ENCODE measurements around the gene ACSS1. TPM values are rescaled to one million over a fixed set of nuclear protein-coding genes. Genes with fewer than 3 reads are reported as not detected.

Gene ACSS1
- total and polyA plus RNA-seq, 2 experiments from 2014 or later, result not detected

- no peak overlapping the region for H3K27ac ChIP-seq
- no peaks in the 10 kb centered on the region for H3K9me3 ChIP-seq (ENCODE audit: low read depth)
- H3K27me3 ChIP-seq, result peaks cover 98% of the 10 kb centered on the region
- TF ChIP-seq CTCF (IDR thresholded peaks at IDR 0.05; ENCODE audit: low read depth, low read length), result no peak
- H3K36me3 ChIP-seq, result no peaks in the 10 kb centered on the region
- H3K4me3 ChIP-seq, result no peak overlapping the region
- DNase-seq (ENCODE audit: low read depth in 1 of 2, low spot score in 1 of 2), result no peak
- no peaks in the 10 kb centered on the region for H3K4me1 ChIP-seq (ENCODE audit: low read depth)
These were observed 3.3 kb upstream of the ACSS1 start for GRCh38 chr20:25061103-25061799.

DNA sequence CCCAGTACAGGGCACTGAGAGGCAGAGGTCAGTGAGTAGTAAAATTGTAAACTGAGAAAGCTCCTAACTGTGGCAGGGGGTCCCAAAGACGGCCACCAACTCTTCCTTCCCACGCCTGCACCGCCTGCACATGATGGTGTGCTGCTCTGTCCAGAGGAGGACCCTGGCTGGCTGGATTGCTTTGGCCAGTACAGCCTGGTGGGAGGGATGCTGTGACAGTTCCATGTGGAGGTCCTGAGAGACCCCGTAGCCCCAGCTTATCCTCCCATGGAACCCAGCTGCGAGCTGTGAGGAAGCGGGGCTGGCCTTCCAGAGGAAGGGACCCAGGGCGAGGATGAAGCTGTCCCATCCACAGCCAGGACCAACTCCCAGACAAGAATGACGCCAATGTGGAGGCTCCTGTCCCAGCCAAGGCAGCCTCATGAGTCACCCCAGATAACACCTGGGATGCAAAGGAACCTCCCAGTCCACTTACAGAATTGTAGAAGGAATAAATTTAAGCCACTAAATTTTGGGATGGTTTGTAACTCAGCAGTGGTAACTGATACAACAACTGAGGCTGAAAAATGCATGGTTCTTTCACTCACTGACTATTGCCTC, 2.0 kb upstream of the ACSS1 start:
- Histone ChIP-seq H3K9me3 (ENCODE audit: low read depth) (no peaks in the 10 kb centered on the region), H3K27ac (no peak overlapping the region), H3K27me3 (peaks cover 98% of the 10 kb centered on the region), H3K36me3 (no peaks in the 10 kb centered on the region), H3K4me1 (ENCODE audit: low read depth) (no peaks in the 10 kb centered on the region), H3K4me3 (no peak overlapping the region)
- DNase-seq (ENCODE audit: low read depth in 1 of 2, low spot score in 1 of 2), result no peak
- no peak for TF ChIP-seq CTCF (IDR thresholded peaks at IDR 0.05; ENCODE audit: low read depth, low read length)

GRCh38 chr20:25058847-25059810, 1.2 kb upstream of the ACSS1 start:
- peak in 1 of 2 donors; percentile 30 for DNase-seq (ENCODE audit: low read depth in 1 of 2, low spot score in 1 of 2)
- peaks cover 100% of the 10 kb centered on the region for H3K27me3 ChIP-seq
- H3K4me3 ChIP-seq, result no peak overlapping the region
- no peaks in the 10 kb centered on the region for H3K36me3 ChIP-seq
- no peak for TF ChIP-seq CTCF (IDR thresholded peaks at IDR 0.05; ENCODE audit: low read depth, low read length)
- H3K9me3 ChIP-seq (ENCODE audit: low read depth), result no peaks in the 10 kb centered on the region
- H3K4me1 ChIP-seq (ENCODE audit: low read depth), result no peaks in the 10 kb centered on the region
- H3K27ac ChIP-seq, result no peak overlapping the region

DNA sequence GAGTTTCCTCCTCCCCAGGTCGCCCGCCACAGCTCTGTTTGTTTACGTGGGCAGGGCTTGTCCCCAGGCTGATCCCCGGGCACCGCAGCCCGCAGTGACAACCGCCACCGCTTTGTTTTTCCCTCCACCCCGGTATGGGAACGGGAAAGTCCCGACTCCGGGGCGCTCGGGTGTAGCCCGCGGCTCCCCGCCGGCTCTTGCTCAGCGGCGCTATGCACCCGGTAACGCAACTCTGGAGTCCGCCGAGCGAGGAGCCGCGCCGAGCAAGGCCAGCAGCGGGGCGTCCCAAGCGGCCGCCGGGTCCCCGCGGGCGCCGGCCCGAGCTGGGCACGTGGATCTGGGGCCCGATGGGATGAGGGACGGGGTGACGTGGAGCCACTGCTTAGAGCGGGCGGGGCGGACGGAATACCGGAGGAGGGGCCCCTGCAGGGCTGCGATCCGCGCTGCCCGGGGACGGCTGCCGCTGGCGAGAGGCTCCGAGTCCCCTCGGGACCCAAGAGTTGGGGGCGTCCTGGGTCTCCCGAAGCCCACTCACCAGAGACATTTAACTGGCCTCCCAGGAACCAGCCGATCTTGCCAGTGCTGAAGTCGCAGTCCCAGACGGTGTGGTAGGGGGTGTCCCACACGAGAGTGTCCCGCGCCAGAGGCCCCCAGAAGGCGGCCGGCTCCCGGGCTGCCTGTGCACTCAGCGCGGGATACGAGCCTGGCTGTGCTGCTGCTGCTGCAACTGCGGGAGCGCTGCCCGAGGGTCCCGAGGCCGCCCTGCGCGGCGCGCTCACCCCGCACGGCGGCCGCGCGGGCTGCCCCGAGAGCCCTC, 497 bp downstream of the ACSS1 start:
- no peak overlapping the region for H3K27ac ChIP-seq
- H3K27me3 ChIP-seq, result peaks cover 97% of the 10 kb centered on the region
- TF ChIP-seq CTCF (IDR thresholded peaks at IDR 0.05; ENCODE audit: low read depth, low read length), result no peak
- H3K9me3 ChIP-seq (ENCODE audit: low read depth), result no peaks in the 10 kb centered on the region
- no peaks in the 10 kb centered on the region for H3K4me1 ChIP-seq (ENCODE audit: low read depth)
- peak; percentile 50 to 55 for DNase-seq (ENCODE audit: low read depth in 1 of 2, low spot score in 1 of 2)
- peak overlapping the region; percentile 16 for H3K4me3 ChIP-seq
- no peaks in the 10 kb centered on the region for H3K36me3 ChIP-seq

Data from cardiac muscle cell (in vitro differentiated cells and primary cell).